HUES48 (cell line): ENCODE results near the gene ADAT3.
"Not testable (repeated sequence)": the region's sequence is repeated elsewhere in the genome, so short reads cannot be mapped to it uniquely, and the experiment has no call there.

ENCODE experiments used
- H3K27ac ChIP-seq: one replicate; pipeline ENCODE4 v1.7.0; 2013; ENCODE audit warnings: low read depth, low read length, inconsistent platforms
- H3K27me3 ChIP-seq: 2 replicates; pipeline ENCODE4 v1.6.1; 2013; ENCODE audit warnings: mild to moderate bottlenecking, low read length; ENCODE audit not compliant: control insufficient read depth, insufficient read depth
- H3K36me3 ChIP-seq: 2 replicates; pipeline ENCODE4 v1.6.1; 2013; ENCODE audit warnings: low read length; ENCODE audit not compliant: control insufficient read depth, insufficient read depth
- H3K4me1 ChIP-seq: 2 replicates; pipeline ENCODE4 v1.6.1; 2013; ENCODE audit warnings: mild to moderate bottlenecking, low read length; ENCODE audit not compliant: control insufficient read depth, insufficient read depth
- H3K4me3 ChIP-seq: 2 replicates; pipeline ENCODE4 v1.5.1; 2013; ENCODE audit warnings: mild to moderate bottlenecking, low read depth, low read length
- H3K9ac ChIP-seq: 2 replicates; pipeline ENCODE4 v1.6.1; 2013; ENCODE audit warnings: mild to moderate bottlenecking, low read depth, low read length, moderate library complexity
- H3K9me3 ChIP-seq: 2 replicates; pipeline ENCODE4 v1.6.1; 2013; ENCODE audit warnings: low read length; ENCODE audit not compliant: control insufficient read depth, insufficient read depth

ADAT3 gene

GRCh38 chr19:1877280-1877660 lies 27.9 kb upstream of the ADAT3 start:
- H3K27me3 ChIP-seq, H3K4me3 ChIP-seq, H3K9ac ChIP-seq, H3K9me3 ChIP-seq, H3K27ac ChIP-seq, H3K4me1 ChIP-seq: not testable (repeated sequence)
- H3K36me3 ChIP-seq, result peaks cover 12% of the 10 kb centered on the region; the same call in 1 of the 2 replicates

DNA sequence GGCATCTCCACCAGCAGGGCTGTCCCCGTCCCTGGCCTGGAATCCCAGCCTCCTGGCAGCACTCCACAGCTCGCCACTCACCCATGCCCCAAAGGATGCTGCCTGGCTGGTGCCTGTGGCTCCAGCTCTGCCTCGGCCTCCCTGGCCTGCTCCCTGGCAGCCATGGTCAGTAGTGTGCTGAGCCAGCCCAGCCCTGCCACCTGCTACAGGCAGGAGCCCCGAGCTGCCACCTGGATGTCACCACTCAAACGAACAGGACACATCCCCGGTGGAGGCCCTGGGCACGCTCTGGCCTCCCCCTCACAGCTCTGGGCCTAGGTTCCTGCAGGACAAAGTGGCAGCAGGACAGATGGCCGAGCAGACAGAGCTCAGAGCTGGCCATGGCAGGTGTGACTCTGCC lies 26.6 kb upstream of the ADAT3 start:
- H3K27ac ChIP-seq, result not testable (repeated sequence)

GRCh38 chr19:1879982-1880381 lies 25.2 kb upstream of the ADAT3 start:
- not testable (repeated sequence) for H3K4me3 ChIP-seq, H3K9me3 ChIP-seq, H3K4me1 ChIP-seq, H3K27me3 ChIP-seq, H3K36me3 ChIP-seq, H3K27ac ChIP-seq, H3K9ac ChIP-seq

More for the DNA sequence above, 26.6 kb upstream of the ADAT3 start:
- not testable (repeated sequence) for H3K4me3 ChIP-seq, H3K27me3 ChIP-seq, H3K4me1 ChIP-seq, H3K9me3 ChIP-seq, H3K9ac ChIP-seq, H3K36me3 ChIP-seq

DNA sequence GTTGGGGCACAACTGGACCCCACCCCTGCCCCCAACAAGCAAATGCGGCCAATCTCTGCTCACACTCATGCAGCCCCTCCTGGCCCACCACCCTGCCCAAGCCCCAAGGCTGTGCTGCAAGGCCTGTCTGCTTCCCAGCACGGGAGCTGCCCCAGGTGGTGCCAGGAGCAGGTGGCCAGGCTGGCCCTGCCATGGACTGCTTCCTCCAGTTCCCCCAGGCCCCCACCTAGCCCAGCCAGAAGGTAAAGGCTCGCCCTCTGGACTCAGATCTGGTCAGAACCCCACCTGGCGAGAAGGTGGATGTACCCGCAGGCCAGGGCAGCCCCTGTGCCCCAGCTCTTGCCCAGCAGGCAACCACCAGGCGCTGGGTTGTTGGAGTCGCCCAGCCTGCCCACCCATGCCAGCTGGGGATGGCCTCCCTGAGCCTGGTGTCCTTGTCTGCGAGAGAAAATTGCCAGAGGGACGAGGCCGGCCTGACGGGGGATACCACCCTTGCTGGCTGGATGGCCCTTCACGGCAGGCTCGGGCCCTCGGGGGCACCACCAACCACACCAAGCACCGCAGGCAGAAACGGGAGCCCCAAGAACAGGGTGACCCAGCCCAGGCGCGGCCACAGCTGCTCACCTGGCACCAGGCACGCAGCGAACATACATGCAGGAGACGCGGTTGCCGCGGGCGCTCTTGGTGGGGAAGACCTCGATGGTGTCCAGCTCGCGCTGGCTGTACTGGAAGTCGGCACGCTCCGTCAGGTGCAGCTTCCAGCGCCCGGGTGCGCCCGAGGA lies 24.4 kb upstream of the ADAT3 start:
- Histone ChIP-seq H3K27ac (no peak overlapping the region), H3K4me3 (no peak overlapping the region), H3K9ac (no peak overlapping the region), H3K27me3 (no peaks in the 10 kb centered on the region), H3K4me1 (peaks cover 7% of the 10 kb centered on the region), H3K9me3 (no peaks in the 10 kb centered on the region), H3K36me3 (no peaks in the 10 kb centered on the region)

- not testable (repeated sequence) for H3K27me3 ChIP-seq, H3K27ac ChIP-seq, H3K36me3 ChIP-seq, H3K9ac ChIP-seq, H3K9me3 ChIP-seq, H3K4me1 ChIP-seq, H3K4me3 ChIP-seq
These were observed 23.7 kb upstream of the ADAT3 start for GRCh38 chr19:1881393-1882088.

DNA sequence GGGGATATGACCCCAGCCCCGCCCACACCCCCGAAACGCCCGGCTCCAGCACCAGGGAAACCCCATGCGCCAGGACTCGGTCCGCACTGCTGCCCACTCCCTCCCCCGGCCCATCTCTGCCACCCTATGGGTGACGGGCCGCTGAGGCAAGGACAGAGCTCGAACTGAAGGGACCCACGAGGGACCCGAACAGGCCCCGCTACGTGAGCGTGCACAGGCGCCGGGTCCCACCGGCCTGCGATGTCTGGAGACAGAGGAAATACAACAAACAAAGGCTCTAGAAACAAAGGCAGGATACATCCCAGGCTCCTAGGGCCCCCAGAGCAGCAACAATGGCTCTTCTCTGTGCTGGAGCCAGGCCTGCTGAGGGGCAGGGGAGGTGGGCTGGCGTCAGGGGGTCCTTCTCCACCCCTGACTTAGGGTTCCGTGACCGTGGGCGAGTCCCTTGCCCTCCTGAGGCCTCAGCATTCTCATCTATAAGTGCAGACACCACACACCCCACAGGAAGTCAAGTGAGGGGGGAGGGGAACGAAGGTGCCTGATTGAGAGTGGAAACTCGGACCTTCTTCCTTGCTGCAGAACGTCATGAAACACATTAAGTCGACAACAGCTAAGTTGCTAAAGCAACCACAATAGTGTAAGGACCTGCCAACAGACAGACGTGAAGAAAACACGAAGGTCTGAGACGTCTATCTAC lies 23.0 kb upstream of the ADAT3 start:
- peaks cover 10% of the 10 kb centered on the region for H3K4me1 ChIP-seq
- no peak overlapping the region for H3K27ac ChIP-seq
- no peaks in the 10 kb centered on the region for H3K36me3 ChIP-seq
- H3K27me3 ChIP-seq, result no peaks in the 10 kb centered on the region
- H3K9me3 ChIP-seq, result no peaks in the 10 kb centered on the region
- H3K9ac ChIP-seq, result no peak overlapping the region
- no peak overlapping the region for H3K4me3 ChIP-seq

DNA sequence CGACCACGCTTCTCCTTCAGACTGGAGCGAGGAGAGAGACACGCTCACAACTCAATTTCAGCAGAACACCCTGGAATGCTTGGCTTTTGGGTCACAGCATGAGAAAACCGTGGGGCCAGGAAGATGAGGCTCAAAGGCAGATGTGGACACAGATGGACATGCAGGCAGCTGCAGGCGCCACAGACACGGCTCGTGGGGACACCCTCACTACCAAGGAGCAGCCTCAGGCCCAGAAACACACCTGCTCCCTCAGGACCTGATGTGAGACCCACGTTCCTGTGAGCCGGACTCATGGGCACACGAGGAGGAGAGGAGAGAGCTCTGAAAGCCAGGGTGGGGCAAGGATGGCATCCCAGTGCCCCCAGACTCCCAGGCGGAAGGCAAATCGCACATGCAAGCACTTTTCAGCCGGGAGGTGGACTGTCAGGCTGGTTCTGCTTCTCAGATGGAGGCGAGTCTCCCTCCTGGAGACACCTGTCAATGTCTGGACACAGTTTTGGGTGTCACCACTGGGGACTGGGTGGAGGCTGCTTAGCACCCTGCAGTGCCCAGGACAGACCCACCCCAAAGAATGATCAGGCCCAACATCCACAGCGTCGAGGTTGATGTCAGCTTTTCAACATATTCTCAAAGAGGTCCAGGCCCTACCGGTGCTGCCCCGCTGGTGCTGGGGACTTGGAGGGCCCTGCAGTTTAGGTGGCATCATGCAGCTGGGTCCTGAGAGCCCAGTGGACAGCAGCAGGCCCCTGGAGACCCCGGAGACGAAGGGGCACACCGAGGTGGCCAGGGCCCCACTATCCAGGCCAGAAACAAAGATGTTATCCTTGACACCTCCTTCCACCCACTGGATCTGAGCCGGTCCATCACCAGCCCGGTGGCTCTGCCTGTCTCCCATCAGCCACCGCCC lies 22.2 kb upstream of the ADAT3 start:
- Histone ChIP-seq H3K4me1 (peaks cover 11% of the 10 kb centered on the region), H3K36me3 (no peaks in the 10 kb centered on the region), H3K27me3 (no peaks in the 10 kb centered on the region), H3K4me3 (no peak overlapping the region), H3K9ac (no peak overlapping the region), H3K9me3 (no peaks in the 10 kb centered on the region), H3K27ac (no peak overlapping the region)

DNA sequence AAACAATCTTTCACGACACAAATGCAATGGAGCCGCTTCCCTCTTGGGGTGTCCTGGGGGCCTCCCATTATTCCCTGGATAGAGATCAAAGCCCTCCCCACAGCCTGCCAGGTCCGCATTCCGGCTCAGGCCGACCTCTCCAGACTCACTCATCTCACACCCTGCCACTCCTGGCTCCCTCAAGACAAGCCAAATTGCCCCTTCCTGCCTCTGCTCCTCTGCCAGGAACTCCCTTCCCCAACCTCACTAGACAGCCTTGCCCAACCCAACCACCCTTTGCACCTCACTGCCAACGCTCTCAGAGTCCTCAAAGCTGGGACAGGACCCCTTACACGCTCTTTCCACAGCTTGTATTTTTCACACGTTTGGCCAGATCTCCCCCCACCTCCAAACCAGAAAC lies 21.4 kb upstream of the ADAT3 start:
- Histone ChIP-seq H3K4me3 (peak overlapping the region; percentile 94), H3K27ac (no peak overlapping the region), H3K9ac (no peak overlapping the region), H3K36me3 (no peaks in the 10 kb centered on the region), H3K4me1 (peaks cover 11% of the 10 kb centered on the region), H3K27me3 (no peaks in the 10 kb centered on the region), H3K9me3 (no peaks in the 10 kb centered on the region)

DNA sequence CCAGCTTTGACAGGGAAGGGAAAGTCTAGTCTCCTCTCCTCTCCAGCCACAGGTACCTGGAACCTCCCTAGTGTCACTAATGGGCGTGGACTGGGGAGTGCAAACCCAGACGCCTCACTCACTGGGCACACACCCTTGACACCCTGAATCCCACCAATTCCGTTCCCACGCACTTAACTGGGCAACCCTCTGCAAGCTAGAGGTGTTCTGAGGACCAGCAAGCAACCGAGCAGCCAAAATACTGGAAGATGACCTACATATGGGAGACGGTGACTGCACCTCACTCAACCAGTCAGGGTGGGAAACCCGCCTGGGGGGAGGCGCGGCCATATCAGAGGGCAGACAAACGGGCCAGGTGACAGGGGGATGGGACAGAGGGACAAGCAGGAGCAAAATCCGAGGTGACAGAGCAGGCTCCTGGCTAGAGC lies 20.9 kb upstream of the ADAT3 start:
- H3K27ac ChIP-seq, result no peak overlapping the region

DNA sequence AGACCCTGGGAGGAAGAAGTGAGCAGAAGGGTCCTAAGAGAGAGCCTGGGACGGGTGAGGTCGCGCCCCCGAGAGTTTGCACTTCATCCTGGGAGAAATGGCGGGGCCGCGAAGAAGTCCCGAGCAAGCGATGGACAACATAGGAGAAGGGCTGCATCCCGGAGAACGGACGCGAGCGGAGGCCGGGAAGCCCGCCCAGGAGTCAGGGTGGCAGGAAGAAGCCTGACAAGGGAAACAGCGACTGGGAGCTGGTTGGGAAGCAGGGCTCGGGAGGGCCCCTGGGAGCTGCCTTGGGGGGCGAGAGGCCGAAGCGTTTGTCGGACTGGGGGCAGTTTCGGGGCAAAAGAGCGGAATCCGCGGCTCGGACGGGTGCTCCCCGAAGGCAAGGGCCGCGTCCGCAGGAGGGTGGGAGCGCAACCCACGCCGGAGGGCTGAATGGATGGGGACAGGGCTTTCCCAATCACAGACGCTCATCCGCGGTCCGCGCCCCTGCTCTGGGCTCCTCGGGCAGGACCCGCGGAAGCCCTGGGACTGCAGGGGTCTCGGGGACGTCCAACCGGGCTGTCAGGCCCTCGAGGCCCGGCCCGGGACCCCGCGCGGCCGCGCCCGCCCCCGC lies 20.4 kb upstream of the ADAT3 start:
- H3K27ac ChIP-seq, result no peak overlapping the region
- H3K4me3 ChIP-seq, result peak overlapping the region; percentile 94
- no peaks in the 10 kb centered on the region for H3K9me3 ChIP-seq
- H3K27me3 ChIP-seq, result no peaks in the 10 kb centered on the region
- H3K36me3 ChIP-seq, result no peaks in the 10 kb centered on the region
- H3K9ac ChIP-seq, result no peak overlapping the region; the same call in 1 of the 2 replicates
- H3K4me1 ChIP-seq, result peaks cover 11% of the 10 kb centered on the region

More for the DNA sequence above, 20.9 kb upstream of the ADAT3 start:
- peak overlapping the region; percentile 94 for H3K4me3 ChIP-seq
- H3K36me3 ChIP-seq, result no peaks in the 10 kb centered on the region
- H3K4me1 ChIP-seq, result peaks cover 11% of the 10 kb centered on the region
- no peak overlapping the region; the same call in 1 of the 2 replicates for H3K9ac ChIP-seq
- H3K27me3 ChIP-seq, result no peaks in the 10 kb centered on the region
- no peaks in the 10 kb centered on the region for H3K9me3 ChIP-seq
